DND-41 (cell line): ENCODE results near the gene ACSF3.

Experiments
- CTCF ChIP-seq: IDR thresholded peaks from 2 replicates; pipeline ENCODE4 v1.5.1; 2012; ENCODE audit warnings: borderline replicate concordance, low read length, moderate library complexity, mild to moderate bottlenecking; ENCODE audit not compliant: poor library complexity, severe bottlenecking; ENCODE audit errors: extremely low read depth
- EZH2 ChIP-seq: IDR thresholded peaks from 3 replicates; pipeline ENCODE4 v1.6.1; 2012; ENCODE audit warnings: borderline replicate concordance, low read depth, mild to moderate bottlenecking, moderate library complexity, low read length, inconsistent platforms; ENCODE audit not compliant: severe bottlenecking

- TF ChIP-seq CTCF: no peak
- TF ChIP-seq EZH2: no peak
These were observed 1.9 kb downstream of the ACSF3 start for GRCh38 chr16:89095491-89095951.
